ENCODE data around the gene SLC44A4. TPM values are rescaled to one million over a fixed set of nuclear protein-coding genes. Genes with fewer than 3 reads are reported as not detected.

The SLC44A4 gene
- total and polyA plus RNA-seq, 9 of the 15 experiments (the other 6 are each of a cell fraction or from before 2014, with no cell fraction given), result 7.9 to 18.6 (median 11.2) TPM

- Histone ChIP-seq H3K4me2 (ENCODE audit: insufficient read depth, low read length) (no peak overlapping the region), H2AFZ (ENCODE audit: low read depth, low read length) (peak overlapping the region; percentile 29; the same call in 1 of the 2 replicates), H3K27me3 (ENCODE audit: control insufficient read depth in 2 of 2, insufficient read depth in 2 of 2, low read length in 2 of 2) (no peaks in the 10 kb centered on the region), H3K36me3 (ENCODE audit: control insufficient read depth, insufficient read depth, low read length) (peaks cover 92% of the 10 kb centered on the region), H3K4me1 (replicated peaks in 1 of 2; ENCODE audit: control insufficient read depth in 2 of 2, insufficient read depth in 2 of 2, low read length in 2 of 2) (peaks cover 0 to 23% of the 10 kb centered on the region in 2 experiments; a peak in 1 of 5 replicates), H3K27ac (ENCODE audit: extremely low read depth, low read depth, low read length) (no peak overlapping the region), H3K9me3 (replicated peaks; ENCODE audit: control insufficient read depth, insufficient read depth, low read depth, low read length) (no peaks in the 10 kb centered on the region), H4K20me1 (replicated peaks; ENCODE audit: control insufficient read depth, insufficient read depth, low read length) (no peaks in the 10 kb centered on the region), H3K9me1 (ENCODE audit: control insufficient read depth, insufficient read depth, low read length) (no peaks in the 10 kb centered on the region), H3K9ac (ENCODE audit: insufficient read depth in 1 of 2, low read depth in 2 of 2, low read length in 2 of 2) (peak overlapping the region in 1 of 2 experiments; percentile 47; a peak in 1 of 4 replicates), H3K4me3 (no peak overlapping the region), H3K79me2 (ENCODE audit: control insufficient read depth, insufficient read depth, low read length) (no peaks in the 10 kb centered on the region)
- peak; percentile 86 for ATAC-seq
- FAIRE-seq, result peak; percentile 73
- ChIA-PET POLR2A (interaction anchor here (0.6 to 1.6 kb wide), 2 partner anchors 14 to 66 kb away, joined by 4 to 5 read pairs; no protein-coding TSS in a partner anchor), CTCF (ENCODE audit: low intra/inter-chr PET ratio) (interaction anchor here (0.5 to 0.8 kb wide), 2 partner anchors 55 to 94 kb away, joined by 3 read pairs; no protein-coding TSS in a partner anchor)
- peak; percentile 63 to 71 (median 69) for DNase-seq (ENCODE audit: extremely low read depth in 1 of 4, low spot score in 3 of 4)
- TSS peak; percentile 66 for BruUV-seq (replicated peaks)
- intact Hi-C loops (cut with micrococcal nuclease), result no loop called here
- WGBS (ENCODE audit: insufficient coverage, low coverage, missing lambda C conversion rate), result 66% methylated on average over 39 of the region's 43 CpGs
- in situ Hi-C loops (cut with MboI), result no loop called here
- TF ChIP-seq ELF4 (CRISPR knock-in tag; IDR thresholded peaks at IDR 0.05) (no peak), TAF9B (IDR thresholded peaks at IDR 0.05; ENCODE audit: partially characterized antibody) (no peak), ZNF12 (CRISPR knock-in tag; IDR thresholded peaks at IDR 0.05) (no peak), RAD21 (CRISPR knock-in tag; conservative IDR thresholded peaks at IDR 0.05 in 1 of 2, IDR thresholded peaks at IDR 0.05 in 1 of 2) (peak; percentile 31 to 63), SFPQ (IDR thresholded peaks at IDR 0.05; ENCODE audit: low read depth, low read length) (no peak), TBP (optimal IDR thresholded peaks at IDR 0.05; ENCODE audit: low read depth, low read length) (peak; percentile 17), ZFP36 (IDR thresholded peaks at IDR 0.05; ENCODE audit: low read depth, low read length, partially characterized antibody) (no peak), RB1 (IDR thresholded peaks at IDR 0.05; ENCODE audit: low read depth) (0 out of 2 replicates have a peak, but pooled peaks have one; percentile 14), CTCF (IDR thresholded peaks at IDR 0.05 in 2 of 3, conservative IDR thresholded peaks at IDR 0.05 in 1 of 3; ENCODE audit: insufficient read depth in 2 of 3, low read depth in 1 of 3, low read length in 3 of 3) (peak; percentile 75 to 89 (median 78)), PRDM10 (IDR thresholded peaks at IDR 0.05; ENCODE audit: partially characterized antibody) (peak; percentile 81), ZNF444 (CRISPR knock-in tag; IDR thresholded peaks at IDR 0.05) (no peak)
Measured at GRCh38 chr6:31888276-31889258, 9.8 kb upstream of the SLC44A4 start.
